ENCODE results near the gene KRT73. TPM values are rescaled to one million over a fixed set of nuclear protein-coding genes. Genes with fewer than 3 reads are reported as not detected.

The KRT73 gene
- total and polyA plus RNA-seq, 9 of the 15 experiments (the other 6 are each of a cell fraction or from before 2014, with no cell fraction given) = 0.09 to 0.18 (median 0.13) TPM; not detected in 5

DNA sequence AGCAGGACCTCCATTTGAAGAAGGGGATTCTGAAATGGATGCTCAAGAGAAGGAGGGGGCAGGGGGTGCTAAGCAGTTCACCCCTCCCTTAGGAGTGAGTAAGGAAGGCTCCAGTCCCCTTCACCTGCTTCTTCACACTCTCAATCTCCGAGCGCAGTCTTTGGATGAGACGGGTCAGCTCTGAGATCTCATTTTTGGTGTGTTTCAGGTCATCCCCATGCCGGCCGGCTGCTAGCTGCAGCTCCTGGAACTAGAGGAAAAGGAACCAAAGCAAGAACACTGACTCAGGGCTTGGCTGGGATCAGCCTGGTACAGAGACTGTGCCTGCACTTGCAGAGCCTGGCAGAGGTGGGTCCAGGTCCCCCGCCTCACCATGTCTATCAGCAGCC, 7.3 kb downstream of the KRT73 start:
- no peak overlapping the region for H3K27ac ChIP-seq (ENCODE audit: extremely low read depth, low read depth, low read length)
- H3K9ac ChIP-seq (ENCODE audit: insufficient read depth in 1 of 2, low read depth in 2 of 2, low read length in 2 of 2) = no peak overlapping the region
- in situ Hi-C loops (cut with MboI) = no loop called here
- ChIA-PET CTCF (ENCODE audit: low intra/inter-chr PET ratio) (no interaction called here), POLR2A (interaction anchor here (0.9 kb wide), 1 partner anchor 23 kb away, joined by 5 read pairs; no protein-coding TSS in a partner anchor)
- H3K9me3 ChIP-seq (replicated peaks; ENCODE audit: control insufficient read depth, insufficient read depth, low read depth, low read length) = no peaks in the 10 kb centered on the region
- 0 out of 2 replicates have a peak, but pooled peaks cover 2% of the 10 kb centered on the region for H4K20me1 ChIP-seq (replicated peaks; ENCODE audit: control insufficient read depth, insufficient read depth, low read length)
- peaks cover 2 to 29% of the 10 kb centered on the region in 2 experiments; a peak in 3 of 5 replicates for H3K27me3 ChIP-seq (ENCODE audit: control insufficient read depth in 2 of 2, insufficient read depth in 2 of 2, low read length in 2 of 2)
- no peaks in the 10 kb centered on the region for H3K9me1 ChIP-seq (ENCODE audit: control insufficient read depth, insufficient read depth, low read length)
- no peak overlapping the region for H3K4me3 ChIP-seq
- H3K4me2 ChIP-seq (ENCODE audit: insufficient read depth, low read length) = no peak overlapping the region
- no peak for ATAC-seq
- peaks cover 0 to 7% of the 10 kb centered on the region in 2 experiments; a peak in 3 of 5 replicates for H3K4me1 ChIP-seq (replicated peaks in 1 of 2; ENCODE audit: control insufficient read depth in 2 of 2, insufficient read depth in 2 of 2, low read length in 2 of 2)
- 36% methylated on average over 6 of the region's 6 CpGs for WGBS (ENCODE audit: insufficient coverage, low coverage, missing lambda C conversion rate)
- TF ChIP-seq ZNF699 (CRISPR knock-in tag; IDR thresholded peaks at IDR 0.05; ENCODE audit: insufficient replicate concordance) = no peak
- no peak for TF ChIP-seq LEF1 (IDR thresholded peaks at IDR 0.05)
- TF ChIP-seq BRF1 (IDR thresholded peaks at IDR 0.05; ENCODE audit: borderline replicate concordance, extremely low read depth, insufficient read length) = no peak
- no peak for TF ChIP-seq ARID1B (IDR thresholded peaks at IDR 0.05)
- TF ChIP-seq CREBBP (IDR thresholded peaks at IDR 0.05; ENCODE audit: low read depth, low read length) = no peak
- TF ChIP-seq TRIM28 (IDR thresholded peaks at IDR 0.05) = no peak
- TF ChIP-seq PML (IDR thresholded peaks at IDR 0.05; ENCODE audit: low read length) = no peak
- no peak for TF ChIP-seq STAG1 (CRISPR knock-in tag; IDR thresholded peaks at IDR 0.05; ENCODE audit: borderline replicate concordance)
- TF ChIP-seq TAF9B (IDR thresholded peaks at IDR 0.05; ENCODE audit: partially characterized antibody) = no peak
- TF ChIP-seq, protein P1, sequence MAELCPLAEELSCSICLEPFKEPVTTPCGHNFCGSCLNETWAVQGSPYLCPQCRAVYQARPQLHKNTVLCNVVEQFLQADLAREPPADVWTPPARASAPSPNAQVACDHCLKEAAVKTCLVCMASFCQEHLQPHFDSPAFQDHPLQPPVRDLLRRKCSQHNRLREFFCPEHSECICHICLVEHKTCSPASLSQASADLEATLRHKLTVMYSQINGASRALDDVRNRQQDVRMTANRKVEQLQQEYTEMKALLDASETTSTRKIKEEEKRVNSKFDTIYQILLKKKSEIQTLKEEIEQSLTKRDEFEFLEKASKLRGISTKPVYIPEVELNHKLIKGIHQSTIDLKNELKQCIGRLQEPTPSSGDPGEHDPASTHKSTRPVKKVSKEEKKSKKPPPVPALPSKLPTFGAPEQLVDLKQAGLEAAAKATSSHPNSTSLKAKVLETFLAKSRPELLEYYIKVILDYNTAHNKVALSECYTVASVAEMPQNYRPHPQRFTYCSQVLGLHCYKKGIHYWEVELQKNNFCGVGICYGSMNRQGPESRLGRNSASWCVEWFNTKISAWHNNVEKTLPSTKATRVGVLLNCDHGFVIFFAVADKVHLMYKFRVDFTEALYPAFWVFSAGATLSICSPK (IDR thresholded peaks at IDR 0.05; ENCODE audit: borderline replicate concordance) = no peak
- TF ChIP-seq NFIX (CRISPR knock-in tag; IDR thresholded peaks at IDR 0.05; ENCODE audit: low read depth) = no peak
- no peak for TF ChIP-seq KDM5B (IDR thresholded peaks at IDR 0.05; ENCODE audit: insufficient replicate concordance, low read depth, low read length)
- TF ChIP-seq ZNF79 (CRISPR knock-in tag; IDR thresholded peaks at IDR 0.05; ENCODE audit: low read depth) = no peak
- TF ChIP-seq HSF4 (CRISPR knock-in tag; IDR thresholded peaks at IDR 0.05; ENCODE audit: borderline replicate concordance) = no peak
- no peak for TF ChIP-seq ZKSCAN3 (CRISPR knock-in tag; IDR thresholded peaks at IDR 0.05)
- intact Hi-C loops (cut with micrococcal nuclease) = no loop called here
- H3K79me2 ChIP-seq (ENCODE audit: control insufficient read depth, insufficient read depth, low read length) = no peaks in the 10 kb centered on the region
- H3K36me3 ChIP-seq (ENCODE audit: control insufficient read depth, insufficient read depth, low read length) = no peaks in the 10 kb centered on the region
- BruUV-seq (replicated peaks) = no TSS peak
- DNase-seq (ENCODE audit: extremely low read depth in 1 of 4, low spot score in 3 of 4) = no peak
- FAIRE-seq = no peak
- no peak overlapping the region for H2AFZ ChIP-seq (ENCODE audit: low read depth, low read length)
